ENCODE results near the gene NHERF2. TPM values are rescaled to one million over a fixed set of nuclear protein-coding genes. Genes with fewer than 3 reads are reported as not detected.

Gene NHERF2
- total and polyA plus RNA-seq, 9 of the 15 experiments (the other 6 are each of a cell fraction or from before 2014, with no cell fraction given) = 0.15 to 42.0 (median 12.5) TPM

DNA sequence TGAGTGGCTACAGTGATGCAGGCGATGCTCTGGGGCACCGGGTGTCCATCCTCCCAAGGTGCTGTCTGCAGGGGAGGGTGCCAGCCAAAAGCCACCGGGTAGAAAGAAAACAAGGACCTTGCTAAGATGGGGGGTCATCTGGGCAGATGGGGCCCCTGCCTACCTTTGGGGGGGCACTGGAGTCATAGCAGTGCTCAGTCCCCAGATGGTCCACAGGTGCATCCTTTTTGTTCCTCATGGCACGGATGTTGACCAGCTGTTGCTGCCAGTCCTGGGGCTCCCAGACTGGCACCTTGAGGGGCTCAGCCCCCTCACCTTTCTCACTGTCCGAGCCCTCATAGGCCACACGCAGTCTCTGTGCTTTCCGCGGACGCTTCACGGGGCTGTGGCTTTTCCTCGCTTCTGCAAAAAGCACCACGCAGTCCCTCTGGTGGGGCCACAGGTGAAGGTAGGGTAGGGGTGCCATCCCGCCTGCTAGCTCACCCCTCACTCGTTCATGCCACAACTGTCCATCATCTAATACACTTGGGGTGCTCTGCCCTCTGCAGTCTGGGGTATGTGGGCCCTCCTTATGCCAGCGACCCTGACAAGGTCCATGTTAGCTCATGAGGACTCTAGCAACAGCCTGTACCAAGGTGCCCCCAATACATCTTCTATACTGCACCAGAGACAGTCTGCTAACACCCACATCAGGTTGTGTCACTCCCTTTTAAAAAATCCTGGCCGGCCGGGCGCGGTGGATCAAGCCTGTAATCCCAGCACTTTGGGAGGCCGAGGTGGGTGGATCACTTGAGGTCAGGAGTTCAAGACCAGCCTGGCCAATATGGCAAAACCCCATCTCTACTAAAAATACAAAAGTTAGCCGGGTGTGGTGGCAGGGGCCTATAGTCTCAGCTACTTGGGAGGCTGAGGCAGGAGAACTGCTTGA, 19.5 kb downstream of the NHERF2 start:
- no peak for FAIRE-seq
- H3K79me2 ChIP-seq (ENCODE audit: control insufficient read depth, insufficient read depth, low read length) = peaks cover 20% of the 10 kb centered on the region
- POLR2A ChIA-PET = interaction anchor here (1.1 to 3.2 kb wide), 3 partner anchors 9 to 108 kb away, joined by 6 to 24 read pairs (median 7); partner anchors contain the start of genes RPS2 and TRAF7
- no peaks in the 10 kb centered on the region for H3K9me1 ChIP-seq (ENCODE audit: control insufficient read depth, insufficient read depth, low read length)
- no peak for DNase-seq (ENCODE audit: extremely low read depth in 1 of 4, low spot score in 3 of 4)
- no peak overlapping the region for H3K4me3 ChIP-seq
- H3K4me2 ChIP-seq (ENCODE audit: insufficient read depth, low read length) = peak overlapping the region; percentile 91; the same call in 1 of the 2 replicates
- H3K27me3 ChIP-seq (ENCODE audit: control insufficient read depth in 2 of 2, insufficient read depth in 2 of 2, low read length in 2 of 2) = no peaks in the 10 kb centered on the region
- intact Hi-C loops (cut with micrococcal nuclease) = no loop called here
- in situ Hi-C loops (cut with MboI) = no loop called here
- peaks cover 33% of the 10 kb centered on the region; the same call in 1 of the 3 replicates for H3K36me3 ChIP-seq (ENCODE audit: control insufficient read depth, insufficient read depth, low read length)
- 81% methylated on average over 21 of the region's 21 CpGs for WGBS (ENCODE audit: insufficient coverage, low coverage, missing lambda C conversion rate)
- BruUV-seq (replicated peaks) = no TSS peak
- H4K20me1 ChIP-seq (replicated peaks; ENCODE audit: control insufficient read depth, insufficient read depth, low read length) = no peaks in the 10 kb centered on the region
- no peaks in the 10 kb centered on the region for H3K9me3 ChIP-seq (replicated peaks; ENCODE audit: control insufficient read depth, insufficient read depth, low read depth, low read length)
- no peak for ATAC-seq
- H3K27ac ChIP-seq (ENCODE audit: extremely low read depth, low read depth, low read length) = no peak overlapping the region
- H3K4me1 ChIP-seq (replicated peaks in 1 of 2; ENCODE audit: control insufficient read depth in 2 of 2, insufficient read depth in 2 of 2, low read length in 2 of 2) = peaks cover 11 to 66% of the 10 kb centered on the region in 2 experiments; a peak in 4 of 5 replicates
- CTCF ChIA-PET (ENCODE audit: low intra/inter-chr PET ratio) = no interaction called here
- H2AFZ ChIP-seq (ENCODE audit: low read depth, low read length) = no peak overlapping the region
- peak overlapping the region in 1 of 2 experiments; percentile 89; a peak in 2 of 4 replicates for H3K9ac ChIP-seq (ENCODE audit: insufficient read depth in 1 of 2, low read depth in 2 of 2, low read length in 2 of 2)
- no peak for TF ChIP-seq GTF2A2 (tag; IDR thresholded peaks at IDR 0.05)
- TF ChIP-seq RB1 (IDR thresholded peaks at IDR 0.05; ENCODE audit: low read depth) = no peak
- no peak for TF ChIP-seq BRCA1 (IDR thresholded peaks at IDR 0.05)
- TF ChIP-seq BRCA1 (CRISPR knock-in tag; IDR thresholded peaks at IDR 0.05) = no peak
- TF ChIP-seq, protein P1, sequence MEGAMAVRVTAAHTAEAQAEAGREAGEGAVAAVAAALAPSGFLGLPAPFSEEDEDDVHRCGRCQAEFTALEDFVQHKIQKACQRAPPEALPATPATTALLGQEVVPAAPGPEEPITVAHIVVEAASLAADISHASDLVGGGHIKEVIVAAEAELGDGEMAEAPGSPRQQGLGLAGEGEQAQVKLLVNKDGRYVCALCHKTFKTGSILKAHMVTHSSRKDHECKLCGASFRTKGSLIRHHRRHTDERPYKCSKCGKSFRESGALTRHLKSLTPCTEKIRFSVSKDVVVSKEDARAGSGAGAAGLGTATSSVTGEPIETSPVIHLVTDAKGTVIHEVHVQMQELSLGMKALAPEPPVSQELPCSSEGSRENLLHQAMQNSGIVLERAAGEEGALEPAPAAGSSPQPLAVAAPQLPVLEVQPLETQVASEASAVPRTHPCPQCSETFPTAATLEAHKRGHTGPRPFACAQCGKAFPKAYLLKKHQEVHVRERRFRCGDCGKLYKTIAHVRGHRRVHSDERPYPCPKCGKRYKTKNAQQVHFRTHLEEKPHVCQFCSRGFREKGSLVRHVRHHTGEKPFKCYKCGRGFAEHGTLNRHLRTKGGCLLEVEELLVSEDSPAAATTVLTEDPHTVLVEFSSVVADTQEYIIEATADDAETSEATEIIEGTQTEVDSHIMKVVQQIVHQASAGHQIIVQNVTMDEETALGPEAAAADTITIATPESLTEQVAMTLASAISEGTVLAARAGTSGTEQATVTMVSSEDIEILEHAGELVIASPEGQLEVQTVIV (CRISPR knock-in tag; IDR thresholded peaks at IDR 0.05; ENCODE audit: borderline replicate concordance) = no peak
- no peak for TF ChIP-seq HDAC6 (IDR thresholded peaks at IDR 0.05; ENCODE audit: low read depth, low read length)
- TF ChIP-seq CREM (IDR thresholded peaks at IDR 0.05; ENCODE audit: low read depth) = no peak
- no peak for TF ChIP-seq PHB2 (IDR thresholded peaks at IDR 0.05; ENCODE audit: low read depth)
- TF ChIP-seq, protein P2, sequence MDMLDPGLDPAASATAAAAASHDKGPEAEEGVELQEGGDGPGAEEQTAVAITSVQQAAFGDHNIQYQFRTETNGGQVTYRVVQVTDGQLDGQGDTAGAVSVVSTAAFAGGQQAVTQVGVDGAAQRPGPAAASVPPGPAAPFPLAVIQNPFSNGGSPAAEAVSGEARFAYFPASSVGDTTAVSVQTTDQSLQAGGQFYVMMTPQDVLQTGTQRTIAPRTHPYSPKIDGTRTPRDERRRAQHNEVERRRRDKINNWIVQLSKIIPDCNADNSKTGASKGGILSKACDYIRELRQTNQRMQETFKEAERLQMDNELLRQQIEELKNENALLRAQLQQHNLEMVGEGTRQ (CRISPR knock-in tag; IDR thresholded peaks at IDR 0.05) = no peak
- no peak for TF ChIP-seq ARID1B (IDR thresholded peaks at IDR 0.05)
- TF ChIP-seq, protein P3, sequence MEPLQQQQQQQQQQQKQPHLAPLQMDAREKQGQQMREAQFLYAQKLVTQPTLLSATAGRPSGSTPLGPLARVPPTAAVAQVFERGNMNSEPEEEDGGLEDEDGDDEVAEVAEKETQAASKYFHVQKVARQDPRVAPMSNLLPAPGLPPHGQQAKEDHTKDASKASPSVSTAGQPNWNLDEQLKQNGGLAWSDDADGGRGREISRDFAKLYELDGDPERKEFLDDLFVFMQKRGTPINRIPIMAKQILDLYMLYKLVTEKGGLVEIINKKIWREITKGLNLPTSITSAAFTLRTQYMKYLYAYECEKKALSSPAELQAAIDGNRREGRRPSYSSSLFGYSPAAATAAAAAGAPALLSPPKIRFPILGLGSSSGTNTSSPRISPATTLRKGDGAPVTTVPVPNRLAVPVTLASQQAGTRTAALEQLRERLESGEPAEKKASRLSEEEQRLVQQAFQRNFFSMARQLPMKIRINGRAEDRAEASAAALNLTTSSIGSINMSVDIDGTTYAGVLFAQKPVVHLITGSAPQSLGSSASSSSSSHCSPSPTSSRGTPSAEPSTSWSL (CRISPR knock-in tag; IDR thresholded peaks at IDR 0.05; ENCODE audit: borderline replicate concordance) = no peak
- no peak for TF ChIP-seq FOXP1 (CRISPR knock-in tag; IDR thresholded peaks at IDR 0.05)
- TF ChIP-seq, protein P4, sequence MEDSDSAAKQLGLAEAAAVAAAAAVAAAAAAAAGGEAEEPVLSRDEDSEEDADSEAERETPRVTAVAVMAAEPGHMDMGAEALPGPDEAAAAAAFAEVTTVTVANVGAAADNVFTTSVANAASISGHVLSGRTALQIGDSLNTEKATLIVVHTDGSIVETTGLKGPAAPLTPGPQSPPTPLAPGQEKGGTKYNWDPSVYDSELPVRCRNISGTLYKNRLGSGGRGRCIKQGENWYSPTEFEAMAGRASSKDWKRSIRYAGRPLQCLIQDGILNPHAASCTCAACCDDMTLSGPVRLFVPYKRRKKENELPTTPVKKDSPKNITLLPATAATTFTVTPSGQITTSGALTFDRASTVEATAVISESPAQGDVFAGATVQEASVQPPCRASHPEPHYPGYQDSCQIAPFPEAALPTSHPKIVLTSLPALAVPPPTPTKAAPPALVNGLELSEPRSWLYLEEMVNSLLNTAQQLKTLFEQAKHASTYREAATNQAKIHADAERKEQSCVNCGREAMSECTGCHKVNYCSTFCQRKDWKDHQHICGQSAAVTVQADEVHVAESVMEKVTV (CRISPR knock-in tag; IDR thresholded peaks at IDR 0.05) = no peak
- TF ChIP-seq HDGF (IDR thresholded peaks at IDR 0.05) = no peak
- TF ChIP-seq ETV5 (CRISPR knock-in tag; IDR thresholded peaks at IDR 0.05; ENCODE audit: low read depth) = no peak

All from K562 (cell line).